Measurements from ENCODE around the gene ATP8A2. TPM values are rescaled to one million over a fixed set of nuclear protein-coding genes. Genes with fewer than 3 reads are reported as not detected.

The ATP8A2 gene
- total and polyA plus RNA-seq, 2 of the 8 experiments (the other 6 are each of a cell fraction or from before 2014, with no cell fraction given) = 2.4 to 8.3 TPM

GRCh38 chr13:25982907-25983306 lies 611.1 kb downstream of the ATP8A2 start (continued):
- TF ChIP-seq CEBPB (IDR thresholded peaks at IDR 0.05; ENCODE audit: low read depth, low read length) = no peak
- TF ChIP-seq BCL11A (IDR thresholded peaks at IDR 0.05; ENCODE audit: low read depth in 2 of 2, low read length in 2 of 2) = no peak
- no peak for TF ChIP-seq PHF8 (conservative IDR thresholded peaks at IDR 0.05; ENCODE audit: low read depth, low read length)

Data from H1 (cell line).